ENCODE measurements around the gene POU2AF1.

Gene POU2AF1

GRCh38 chr11:111428113-111428876 lies 49.2 kb upstream of the POU2AF1 start (continued):
- no peak for TF ChIP-seq POU6F1 (CRISPR knock-in tag; IDR thresholded peaks at IDR 0.05; ENCODE audit: borderline replicate concordance, low read depth)
- TF ChIP-seq ZNF70 (CRISPR knock-in tag; IDR thresholded peaks at IDR 0.05), result no peak
- TF ChIP-seq CSDC2 (CRISPR knock-in tag; IDR thresholded peaks at IDR 0.05), result no peak
- no peak for TF ChIP-seq OSR1 (CRISPR knock-in tag; IDR thresholded peaks at IDR 0.05)
- TF ChIP-seq RARB (CRISPR knock-in tag; IDR thresholded peaks at IDR 0.05), result no peak

GRCh38 chr11:111427471-111427912 lies 48.4 kb upstream of the POU2AF1 start:
- TF ChIP-seq TOX (CRISPR knock-in tag; IDR thresholded peaks at IDR 0.05; ENCODE audit: borderline replicate concordance) (no peak), TSHZ2 (CRISPR knock-in tag; IDR thresholded peaks at IDR 0.05) (0 out of 2 replicates have a peak, but pooled peaks have one; percentile 28), SNAI2 (CRISPR knock-in tag; IDR thresholded peaks at IDR 0.05) (no peak), ARNTL (CRISPR knock-in tag; IDR thresholded peaks at IDR 0.05; ENCODE audit: borderline replicate concordance, low read depth) (no peak), ZC3H10 (CRISPR knock-in tag; IDR thresholded peaks at IDR 0.05) (no peak), BACH2 (CRISPR knock-in tag; IDR thresholded peaks at IDR 0.05; ENCODE audit: borderline replicate concordance) (no peak), TCF4 (CRISPR knock-in tag; IDR thresholded peaks at IDR 0.05; ENCODE audit: borderline replicate concordance) (peak; percentile 70; the same call in 1 of the 2 replicates), ZFP3 (CRISPR knock-in tag; IDR thresholded peaks at IDR 0.05) (no peak), PPARA (CRISPR knock-in tag; IDR thresholded peaks at IDR 0.05; ENCODE audit: borderline replicate concordance) (no peak), ZNF8 (CRISPR knock-in tag; IDR thresholded peaks at IDR 0.05) (no peak)
- ATAC-seq, result peak; percentile 15; the same call in 1 of the 3 replicates

GRCh38 chr11:111426617-111427016 lies 47.5 kb upstream of the POU2AF1 start:
- TF ChIP-seq CSRNP3 (CRISPR knock-in tag; IDR thresholded peaks at IDR 0.05) (no peak), CSDC2 (CRISPR knock-in tag; IDR thresholded peaks at IDR 0.05) (no peak), PATZ1 (CRISPR knock-in tag; IDR thresholded peaks at IDR 0.05; ENCODE audit: borderline replicate concordance) (no peak), ZNF565 (CRISPR knock-in tag; conservative IDR thresholded peaks at IDR 0.05; ENCODE audit: low read depth) (no peak), CREB5 (CRISPR knock-in tag; IDR thresholded peaks at IDR 0.05; ENCODE audit: low read depth) (no peak), ZC3H10 (CRISPR knock-in tag; IDR thresholded peaks at IDR 0.05) (no peak), RARB (CRISPR knock-in tag; IDR thresholded peaks at IDR 0.05) (no peak), ZFP30 (CRISPR knock-in tag; IDR thresholded peaks at IDR 0.05) (no peak), ZNF8 (CRISPR knock-in tag; IDR thresholded peaks at IDR 0.05) (no peak), ZNF70 (CRISPR knock-in tag; IDR thresholded peaks at IDR 0.05) (no peak), GLIS3 (CRISPR knock-in tag; IDR thresholded peaks at IDR 0.05) (no peak), TSHZ2 (CRISPR knock-in tag; IDR thresholded peaks at IDR 0.05) (no peak), TOX (CRISPR knock-in tag; IDR thresholded peaks at IDR 0.05; ENCODE audit: borderline replicate concordance) (no peak), PPARA (CRISPR knock-in tag; IDR thresholded peaks at IDR 0.05; ENCODE audit: borderline replicate concordance) (no peak), POU6F1 (CRISPR knock-in tag; IDR thresholded peaks at IDR 0.05; ENCODE audit: borderline replicate concordance, low read depth) (no peak), OSR1 (CRISPR knock-in tag; IDR thresholded peaks at IDR 0.05) (no peak)
- ATAC-seq, result no peak

Measured in SK-N-SH treated with all-trans-retinoic acid at 6 μM for 48 hours (cell line).